Activated T-cell treated with anti-CD3 and anti-CD28 coated beads for 1 hour (primary cell): ENCODE measurements around the gene CERS3.

Experiments used
- DNase-seq: peaks from one replicate; pipeline ENCODE4 v3.0.0-alpha.2; 2020; ENCODE audit warnings: low read depth

Gene CERS3

DNA sequence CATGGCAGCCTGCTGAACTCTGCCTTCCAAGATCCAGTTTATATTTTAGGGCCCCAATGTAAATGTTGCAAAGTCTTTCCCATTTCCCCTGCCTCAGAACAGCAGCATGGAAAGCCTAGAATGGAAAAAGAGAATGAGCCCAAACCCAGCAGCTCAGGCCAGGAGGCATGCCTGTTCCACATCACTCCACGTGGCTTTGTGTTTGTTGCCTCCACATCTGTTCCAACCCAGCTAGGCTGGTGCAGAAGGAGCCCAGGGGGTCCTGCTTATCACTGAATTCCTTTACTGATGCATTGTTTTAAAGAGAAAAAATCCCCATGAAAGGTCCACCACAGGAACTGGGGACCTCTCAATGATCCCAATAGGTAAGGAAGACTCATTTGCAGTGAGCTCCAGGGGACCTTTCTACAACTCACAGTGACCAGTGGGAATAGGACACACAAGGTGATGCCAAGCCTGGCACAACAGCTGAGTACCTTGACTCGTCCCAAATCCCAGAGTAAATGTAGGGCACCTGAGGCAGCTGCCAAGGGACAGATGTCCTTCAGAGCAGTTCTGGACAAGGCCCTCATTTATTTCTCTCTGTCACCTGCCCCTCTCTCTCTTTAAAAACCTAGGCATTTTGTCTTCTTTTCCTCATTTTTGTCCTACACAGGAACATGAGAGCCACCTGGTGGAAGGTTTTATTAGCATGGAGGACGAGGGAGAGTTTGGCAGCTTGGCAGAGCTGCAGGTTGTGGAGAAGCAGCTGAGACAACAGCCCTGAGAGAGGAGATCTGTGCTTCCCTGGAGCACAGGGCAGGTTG is 145.2 kb downstream of the CERS3 start:
- no peak for DNase-seq

- no peak for DNase-seq
Measured at GRCh38 chr15:100373942-100374341, 154.8 kb downstream of the CERS3 start.

- no peak for DNase-seq
Measured at GRCh38 chr15:100373120-100373896, 155.4 kb downstream of the CERS3 start.

DNA sequence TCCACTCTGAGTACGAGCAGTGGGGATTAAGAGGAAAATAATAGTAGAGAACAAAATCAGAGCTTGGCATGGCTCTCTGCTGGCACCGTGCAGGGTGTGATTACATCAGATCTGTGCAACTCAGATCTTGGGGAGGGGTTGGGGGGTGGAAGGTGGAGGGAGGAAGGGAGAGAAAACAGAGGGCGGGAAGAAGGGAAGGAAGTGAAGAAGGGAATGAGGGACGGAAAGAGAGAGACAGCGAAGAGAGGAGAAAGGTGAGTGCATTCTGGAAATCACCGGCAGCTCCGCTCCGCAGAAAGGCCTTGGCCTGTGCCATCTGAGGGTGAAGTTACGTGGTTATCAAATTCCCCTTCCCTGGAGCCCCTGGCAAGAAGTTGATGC is 156.0 kb downstream of the CERS3 start:
- no peak for DNase-seq

- no peak for DNase-seq
Measured at GRCh38 chr15:100355342-100355741, 173.4 kb downstream of the CERS3 start.

DNA sequence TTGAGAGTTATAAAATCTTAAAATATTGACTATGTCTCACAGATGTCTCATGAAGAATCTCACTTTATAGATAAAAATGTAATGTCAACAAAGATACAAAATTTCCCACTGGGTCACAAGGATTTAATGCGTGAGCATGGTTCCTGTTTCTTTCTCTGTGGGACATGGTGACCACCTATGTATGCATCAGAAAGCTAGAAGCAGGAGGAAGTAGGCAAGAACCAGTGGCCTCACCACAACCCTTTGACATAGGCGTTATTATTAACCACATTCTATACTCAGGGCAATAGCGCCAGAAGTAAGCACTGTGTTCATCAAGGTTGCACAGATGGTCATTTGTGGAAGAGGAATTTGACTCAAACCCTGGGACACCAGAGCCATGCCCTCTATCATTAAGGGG is 175.3 kb downstream of the CERS3 start:
- DNase-seq: no peak

DNA sequence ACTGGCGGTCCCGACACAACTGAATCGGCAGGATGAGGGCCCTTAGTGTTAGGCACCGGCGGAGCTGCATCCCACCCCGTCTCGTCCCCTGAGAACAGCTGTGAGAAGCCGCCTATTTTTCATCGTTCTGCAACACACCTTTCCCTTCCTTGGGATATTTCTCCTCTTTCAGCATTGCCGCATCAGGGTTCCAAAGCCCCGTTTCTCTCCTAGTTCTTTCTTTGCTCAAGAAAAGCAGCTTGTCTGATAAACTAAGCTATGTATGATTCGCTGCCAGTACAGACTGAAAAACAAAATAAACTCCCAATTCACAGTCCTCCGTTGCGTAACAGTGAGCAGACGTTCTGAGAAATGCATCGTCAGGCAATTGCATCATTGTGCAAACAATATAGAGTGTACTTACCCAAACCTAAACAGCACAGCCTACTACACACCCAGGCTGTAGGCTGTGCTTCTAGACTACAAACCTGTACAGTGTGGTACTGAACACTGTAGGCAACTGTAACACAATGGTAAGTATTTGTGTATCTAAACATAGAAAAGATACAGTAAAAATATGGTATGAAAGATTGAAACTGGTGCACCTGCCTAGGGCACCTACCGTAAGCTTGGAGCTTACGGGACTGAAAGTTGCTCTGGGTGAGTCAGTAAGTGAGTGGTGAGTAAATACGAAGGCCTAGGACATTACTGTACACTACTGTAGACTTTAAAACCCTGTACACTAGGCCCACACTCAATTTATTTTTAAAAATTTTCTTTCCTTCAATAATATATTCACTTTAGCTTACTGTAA is 178.1 kb downstream of the CERS3 start:
- no peak for DNase-seq
